ENCODE measurements around the gene ITGA8.

GRCh38 chr10:15684768-15685167 is 35.0 kb downstream of the ITGA8 start:
- no peak for TF ChIP-seq YY1 (IDR thresholded peaks at IDR 0.05; ENCODE audit: insufficient read depth, insufficient read length)
- TF ChIP-seq ZNF274 (IDR thresholded peaks at IDR 0.05; ENCODE audit: low read depth, low read length), result no peak

Measured in NT2/D1 (cell line).